ENCODE measurements around the gene KRTAP5-5.
A peak's percentile ranks its signal among the peaks of the same experiment; 100 is the strongest.

KRTAP5-5 gene

DNA sequence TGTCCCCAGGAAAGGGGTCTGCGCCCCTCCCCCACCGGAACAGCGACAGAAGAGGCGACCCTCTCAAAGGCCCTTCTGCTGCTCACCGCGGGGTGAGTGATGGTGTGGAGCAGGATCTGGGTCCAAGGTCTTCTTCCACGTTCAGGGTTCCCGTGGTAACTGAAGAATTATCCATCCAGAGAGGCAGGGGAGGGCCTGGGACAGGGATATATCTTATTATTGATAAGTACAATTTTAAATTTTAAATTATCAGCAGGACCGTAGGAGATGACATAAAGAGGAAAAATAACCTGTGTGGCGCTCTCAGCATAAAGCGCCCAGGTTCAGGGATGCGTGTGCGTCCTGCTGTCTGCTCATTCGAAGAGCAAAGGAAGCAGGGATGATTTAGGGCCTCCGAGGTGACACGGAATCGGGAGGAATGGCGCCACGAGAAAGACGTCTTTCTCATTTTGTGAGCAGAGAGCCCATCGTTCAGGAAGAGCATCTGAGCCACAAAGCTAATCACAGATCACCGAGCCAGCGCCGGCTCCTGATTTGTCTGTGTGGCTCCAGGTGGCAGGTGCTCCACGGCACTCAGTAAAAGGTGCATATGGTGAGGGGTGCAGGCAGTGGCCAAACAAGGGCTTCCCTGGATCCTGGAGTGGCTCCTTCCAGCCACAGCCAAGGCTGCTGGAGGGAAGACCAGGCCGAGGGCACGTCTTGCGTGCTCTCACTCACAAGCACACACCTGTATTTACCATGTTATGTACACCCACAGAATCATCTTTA is 19.3 kb downstream of the KRTAP5-5 start:
- Mint-ChIP-seq H3K27me3 (peaks cover 36% of the 10 kb centered on the region), H3K9me3 (no peaks in the 10 kb centered on the region), H3K4me3 (no peak overlapping the region), H3K4me1 (no peaks in the 10 kb centered on the region), H3K36me3 (ENCODE audit: insufficient read depth) (peaks cover 3% of the 10 kb centered on the region), H3K27ac (ENCODE audit: low read depth) (no peak overlapping the region)
- DNase-seq (ENCODE audit: low spot score in 2 of 2) (no peak), ATAC-seq (replicated peaks; ENCODE audit: extremely low read depth, poor library complexity, severe bottlenecking) (no peak)

DNA sequence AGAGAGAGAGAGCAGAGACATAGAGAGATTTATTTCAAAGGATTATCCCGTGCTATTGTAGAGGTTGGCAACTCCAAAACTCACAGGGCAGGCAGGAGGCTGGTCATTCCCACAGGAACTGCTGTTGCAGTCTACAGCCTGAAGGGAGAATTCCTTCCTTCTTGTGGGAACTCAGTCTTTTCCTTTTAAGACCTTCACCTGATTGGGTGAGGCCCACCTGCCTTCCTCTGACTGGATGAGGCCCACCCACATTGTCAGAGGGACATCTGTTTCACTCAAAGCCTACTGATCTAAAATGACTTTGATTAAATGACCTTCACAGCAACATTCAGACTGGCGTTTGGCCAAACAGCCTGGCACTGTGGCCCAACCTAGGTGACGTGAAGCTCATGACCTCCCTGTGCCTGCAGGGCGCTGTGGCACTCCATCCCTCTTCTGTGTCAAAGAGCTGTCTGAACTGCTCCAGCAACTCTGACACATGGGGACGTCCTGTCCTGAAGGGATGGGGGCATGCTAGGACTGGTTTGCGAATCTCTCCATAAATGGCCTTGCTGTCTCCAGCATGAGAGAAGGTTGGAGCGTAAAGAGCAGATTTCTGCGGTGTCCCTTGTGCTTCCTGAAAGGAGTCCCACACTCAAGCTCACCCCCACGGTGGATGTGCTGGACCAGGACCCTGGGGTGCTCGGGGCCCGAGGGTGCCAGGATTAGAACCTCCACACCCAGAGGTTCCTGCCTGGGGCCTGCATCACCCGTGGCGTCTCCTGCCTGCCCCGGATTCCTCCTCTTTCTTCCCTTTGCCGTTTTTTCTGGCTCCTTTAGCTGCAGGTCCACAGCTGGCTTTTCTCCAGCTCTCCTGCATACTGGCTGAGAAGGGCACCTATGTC is 20.7 kb downstream of the KRTAP5-5 start:
- Mint-ChIP-seq H3K27me3 (peaks cover 36% of the 10 kb centered on the region), H3K9me3 (no peaks in the 10 kb centered on the region), H3K4me3 (no peak overlapping the region), H3K27ac (ENCODE audit: low read depth) (no peak overlapping the region), H3K4me1 (no peaks in the 10 kb centered on the region), H3K36me3 (ENCODE audit: insufficient read depth) (peaks cover 3% of the 10 kb centered on the region)
- ATAC-seq (replicated peaks; ENCODE audit: extremely low read depth, poor library complexity, severe bottlenecking) (no peak), DNase-seq (ENCODE audit: low spot score in 2 of 2) (no peak)

DNA sequence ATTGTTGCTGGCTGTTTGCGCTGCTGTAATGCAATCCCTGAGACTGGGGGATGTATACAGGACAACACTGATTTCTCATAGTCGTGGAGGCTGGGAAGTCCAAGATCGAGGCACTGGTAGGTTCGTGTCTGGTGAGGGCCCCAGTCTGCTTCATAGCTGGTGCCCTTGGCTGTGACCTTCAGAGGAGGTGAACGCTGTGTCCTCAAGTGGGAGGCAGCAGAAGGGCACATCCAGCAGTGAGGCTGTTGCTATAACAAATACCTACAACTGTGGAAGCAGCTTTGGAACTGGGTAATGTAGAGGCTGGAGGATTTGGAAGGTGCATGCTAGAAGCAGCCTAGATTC is 21.3 kb downstream of the KRTAP5-5 start:
- H3K36me3 Mint-ChIP-seq (ENCODE audit: insufficient read depth) = peaks cover 3% of the 10 kb centered on the region
- no peak overlapping the region for H3K27ac Mint-ChIP-seq (ENCODE audit: low read depth)
- no peak overlapping the region for H3K4me3 Mint-ChIP-seq
- H3K4me1 Mint-ChIP-seq = no peaks in the 10 kb centered on the region
- ATAC-seq (replicated peaks; ENCODE audit: extremely low read depth, poor library complexity, severe bottlenecking) (no peak), DNase-seq (ENCODE audit: low spot score in 2 of 2) (no peak)
- H3K9me3 Mint-ChIP-seq = no peaks in the 10 kb centered on the region
- H3K27me3 Mint-ChIP-seq = peaks cover 36% of the 10 kb centered on the region

DNA sequence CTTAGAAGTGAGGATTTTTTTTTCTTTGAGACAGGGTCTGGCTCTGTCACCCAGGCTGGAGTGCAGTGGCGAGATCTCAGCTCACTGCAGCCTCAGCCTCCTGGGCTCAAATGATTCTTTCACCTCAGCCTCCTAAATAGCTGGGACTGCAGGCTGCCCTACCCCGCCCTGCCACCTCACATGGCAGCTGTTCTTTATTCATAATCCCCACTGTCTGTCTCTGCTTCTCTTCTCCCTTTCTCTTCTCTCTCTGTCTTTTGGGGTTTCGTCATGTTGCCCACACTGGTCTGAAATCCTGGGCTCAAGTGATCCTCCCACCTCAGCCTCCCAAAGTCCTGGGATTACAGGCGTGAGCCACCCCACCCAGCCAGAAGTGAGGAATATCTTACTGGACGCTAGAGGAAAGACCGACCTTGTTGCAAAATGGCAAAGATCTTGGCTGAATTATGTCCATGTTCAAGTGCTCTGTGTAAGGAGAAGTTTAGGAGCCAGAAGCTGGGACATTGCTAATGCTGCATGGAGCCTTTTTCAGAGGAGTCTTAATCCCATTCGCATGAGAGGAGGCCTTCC is 21.9 kb downstream of the KRTAP5-5 start:
- ATAC-seq (replicated peaks; ENCODE audit: extremely low read depth, poor library complexity, severe bottlenecking) = no peak
- Mint-ChIP-seq H3K36me3 (ENCODE audit: insufficient read depth) (peaks cover 3% of the 10 kb centered on the region), H3K9me3 (no peaks in the 10 kb centered on the region), H3K4me3 (no peak overlapping the region), H3K27me3 (peaks cover 42% of the 10 kb centered on the region), H3K27ac (ENCODE audit: low read depth) (no peak overlapping the region), H3K4me1 (no peaks in the 10 kb centered on the region)
- DNase-seq (ENCODE audit: low spot score in 2 of 2) = no peak

DNA sequence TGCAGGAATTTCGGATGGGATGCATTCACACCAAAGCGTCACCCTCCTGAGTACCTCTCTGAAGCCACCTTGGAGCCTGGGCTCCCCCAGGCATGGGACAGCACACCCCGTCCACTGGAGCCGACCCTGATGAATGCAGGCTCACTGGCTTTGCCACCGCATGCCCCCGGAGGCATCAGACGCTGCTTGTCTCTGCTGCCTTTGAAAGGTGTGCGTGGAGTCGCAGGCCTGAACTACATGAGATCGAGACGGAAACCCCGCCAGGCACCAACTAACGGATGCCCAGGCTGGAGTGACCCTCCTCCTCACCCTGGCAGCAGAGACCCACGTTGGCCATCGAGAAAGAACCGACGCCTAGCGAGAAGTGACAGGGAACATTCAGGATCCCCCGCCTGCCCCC is 22.5 kb downstream of the KRTAP5-5 start:
- Mint-ChIP-seq H3K4me3 (no peak overlapping the region), H3K36me3 (ENCODE audit: insufficient read depth) (peaks cover 3% of the 10 kb centered on the region), H3K27me3 (peaks cover 45% of the 10 kb centered on the region), H3K9me3 (no peaks in the 10 kb centered on the region), H3K4me1 (no peaks in the 10 kb centered on the region), H3K27ac (ENCODE audit: low read depth) (no peak overlapping the region)
- ATAC-seq (replicated peaks; ENCODE audit: extremely low read depth, poor library complexity, severe bottlenecking) = no peak
- no peak for DNase-seq (ENCODE audit: low spot score in 2 of 2)

DNA sequence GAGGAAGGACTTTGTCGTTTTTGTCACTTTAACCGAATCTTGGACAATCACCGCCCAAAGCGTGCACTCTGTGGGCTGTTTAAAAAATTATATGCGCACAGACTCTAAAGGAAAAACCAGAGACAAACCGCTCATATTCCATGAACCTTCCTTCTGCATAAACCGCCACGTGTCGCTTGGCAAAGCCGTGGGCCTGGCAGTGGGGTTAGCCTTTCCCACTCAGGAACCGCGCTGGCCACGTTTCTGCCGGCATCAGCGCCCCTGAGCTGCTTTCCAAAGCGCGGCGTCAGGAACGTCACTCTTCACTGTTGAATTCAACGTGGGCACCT is 22.8 kb downstream of the KRTAP5-5 start:
- peaks cover 3% of the 10 kb centered on the region for H3K36me3 Mint-ChIP-seq (ENCODE audit: insufficient read depth)
- no peak overlapping the region for H3K4me3 Mint-ChIP-seq
- DNase-seq (ENCODE audit: low spot score in 2 of 2) (no peak), ATAC-seq (replicated peaks; ENCODE audit: extremely low read depth, poor library complexity, severe bottlenecking) (no peak)
- peaks cover 45% of the 10 kb centered on the region for H3K27me3 Mint-ChIP-seq
- no peak overlapping the region for H3K27ac Mint-ChIP-seq (ENCODE audit: low read depth)
- H3K4me1 Mint-ChIP-seq = no peaks in the 10 kb centered on the region
- no peaks in the 10 kb centered on the region for H3K9me3 Mint-ChIP-seq

GRCh38 chr11:1652771-1653540 is 23.4 kb downstream of the KRTAP5-5 start:
- no peak for ATAC-seq (replicated peaks; ENCODE audit: extremely low read depth, poor library complexity, severe bottlenecking)
- H3K27me3 Mint-ChIP-seq = peaks cover 45% of the 10 kb centered on the region
- no peak overlapping the region for H3K4me3 Mint-ChIP-seq
- H3K27ac Mint-ChIP-seq (ENCODE audit: low read depth) = no peak overlapping the region
- H3K4me1 Mint-ChIP-seq = no peaks in the 10 kb centered on the region
- DNase-seq (ENCODE audit: low spot score in 2 of 2) = peak; percentile 64 to 73
- H3K9me3 Mint-ChIP-seq = no peaks in the 10 kb centered on the region
- peaks cover 3% of the 10 kb centered on the region for H3K36me3 Mint-ChIP-seq (ENCODE audit: insufficient read depth)

- no peak overlapping the region for H3K27ac Mint-ChIP-seq (ENCODE audit: low read depth)
- no peaks in the 10 kb centered on the region for H3K4me1 Mint-ChIP-seq
- H3K4me3 Mint-ChIP-seq = no peak overlapping the region
- H3K9me3 Mint-ChIP-seq = no peaks in the 10 kb centered on the region
- peaks cover 3% of the 10 kb centered on the region for H3K36me3 Mint-ChIP-seq (ENCODE audit: insufficient read depth)
- DNase-seq (ENCODE audit: low spot score in 2 of 2) = no peak
- no peak for ATAC-seq (replicated peaks; ENCODE audit: extremely low read depth, poor library complexity, severe bottlenecking)
- peaks cover 53% of the 10 kb centered on the region for H3K27me3 Mint-ChIP-seq
Observed at GRCh38 chr11:1653541-1654387, 24.2 kb downstream of the KRTAP5-5 start.

GRCh38 chr11:1654388-1655167 is 25.0 kb downstream of the KRTAP5-5 start:
- ATAC-seq (replicated peaks; ENCODE audit: extremely low read depth, poor library complexity, severe bottlenecking) (no peak), DNase-seq (ENCODE audit: low spot score in 2 of 2) (no peak)
- H3K9me3 Mint-ChIP-seq = no peaks in the 10 kb centered on the region
- no peak overlapping the region for H3K4me3 Mint-ChIP-seq
- H3K27me3 Mint-ChIP-seq = peaks cover 61% of the 10 kb centered on the region
- H3K4me1 Mint-ChIP-seq = peaks cover 6% of the 10 kb centered on the region
- peaks cover 3% of the 10 kb centered on the region for H3K36me3 Mint-ChIP-seq (ENCODE audit: insufficient read depth)
- H3K27ac Mint-ChIP-seq (ENCODE audit: low read depth) = no peak overlapping the region

GRCh38 chr11:1655168-1656060 is 25.8 kb downstream of the KRTAP5-5 start:
- no peak for ATAC-seq (replicated peaks; ENCODE audit: extremely low read depth, poor library complexity, severe bottlenecking)
- Mint-ChIP-seq H3K36me3 (ENCODE audit: insufficient read depth) (peaks cover 3% of the 10 kb centered on the region), H3K4me3 (no peak overlapping the region), H3K27me3 (peaks cover 70% of the 10 kb centered on the region), H3K9me3 (no peaks in the 10 kb centered on the region), H3K4me1 (peaks cover 13% of the 10 kb centered on the region), H3K27ac (ENCODE audit: low read depth) (no peak overlapping the region)
- DNase-seq (ENCODE audit: low spot score in 2 of 2) = no peak

- Mint-ChIP-seq H3K9me3 (no peaks in the 10 kb centered on the region), H3K4me3 (no peak overlapping the region), H3K36me3 (ENCODE audit: insufficient read depth) (peaks cover 3% of the 10 kb centered on the region), H3K4me1 (peaks cover 13% of the 10 kb centered on the region), H3K27ac (ENCODE audit: low read depth) (no peak overlapping the region), H3K27me3 (peaks cover 73% of the 10 kb centered on the region)
- DNase-seq (ENCODE audit: low spot score in 2 of 2) (no peak), ATAC-seq (replicated peaks; ENCODE audit: extremely low read depth, poor library complexity, severe bottlenecking) (no peak)
Observed at GRCh38 chr11:1656061-1656441, 26.5 kb downstream of the KRTAP5-5 start.
